Transverse colon (tissue), 4 donors: ENCODE data around the gene CTSL. TPM values are rescaled to one million over a fixed set of nuclear protein-coding genes. Genes with fewer than 3 reads are reported as not detected.
A peak's percentile ranks its signal among the peaks of the same experiment; 100 is the strongest.

Source experiments
- DNase-seq: peaks from one replicate; pipeline ENCODE4 v3.0.0-alpha.2; 2019
- H3K27ac ChIP-seq, 4 donors: fragments of 200-600 bp; sonication (generic); 2 replicates each; pipeline ENCODE4 v1.5.1; 2016 to 2018; ENCODE audit warnings: inconsistent platforms in 4 of 4
- H3K27me3 ChIP-seq: fragments of 200-600 bp; sonication (generic); 2 replicates; pipeline ENCODE4 v1.5.1; 2017; ENCODE audit warnings: inconsistent platforms
- H3K36me3 ChIP-seq, 4 donors: fragments of 200-600 bp; sonication (generic); 2 replicates each; pipeline ENCODE4 v1.5.1; 2017 to 2019; ENCODE audit warnings: inconsistent platforms in 4 of 4
- H3K4me1 ChIP-seq, 4 donors: fragments of 200-600 bp; sonication (generic); 2 replicates each; pipeline ENCODE4 v1.5.1; 2017 to 2020; ENCODE audit warnings: inconsistent platforms in 4 of 4
- H3K4me3 ChIP-seq, 4 donors: fragments of 200-600 bp; sonication (generic); 1 replicate in 1 of 4; 2 replicates in 3 of 4; pipeline versions ENCODE4 v1.5.1 to v1.6.1; 2017 to 2019; ENCODE audit warnings: inconsistent platforms in 4 of 4
- H3K9me3 ChIP-seq, 2 donors: fragments of 200-600 bp; sonication (generic); 2 replicates each; pipeline ENCODE4 v1.5.1; 2017 to 2019; ENCODE audit warnings: inconsistent platforms in 2 of 2
- EP300 ChIP-seq: sonication (generic); formaldehyde crosslinking; IDR thresholded peaks from one replicate; pipeline ENCODE4 v1.6.1; 2017; ENCODE audit warnings: antibody characterized with exemption, low read depth
- POLR2A ChIP-seq: fragments of 450-650 bp; IDR thresholded peaks from one replicate; pipeline ENCODE4 v1.6.1; 2016; ENCODE audit warnings: antibody characterized with exemption, mild to moderate bottlenecking, moderate library complexity
- POLR2AphosphoS5 ChIP-seq, 3 donors: sonication (generic); formaldehyde crosslinking; IDR thresholded peaks; one replicate each; pipeline ENCODE4 v1.6.1; 2016; ENCODE audit warnings: antibody characterized with exemption in 3 of 3
- WGBS, 2 donors: methylation state at CpG; one replicate each; pipeline ENCODE4 v1.1.5; 2018; ENCODE audit warnings: low coverage in 1 of 2; 5-methylcytosine and 5-hydroxymethylcytosine counted together
- in situ Hi-C, 4 donors: fragments of 200-750 bp; cut with MboI; loops; one replicate each; pipeline versions ENCODE4 v1.15.0 to v1.15.1; 2017; ENCODE audit warnings: low sequenced_read_pairs in 3 of 4, low pct_ligation_motif_present in 1 of 4, low pct_unique_long_range_greater_than_20kb in 1 of 4
- intact Hi-C: fragments of 100-400 bp; cut with DNase I; formaldehyde crosslinking; loops from one replicate; pipeline ENCODE4 v1.15.1; 2023; ENCODE audit warnings: low total_unique reads
- total RNA-seq, 4 donors: library from RNA; depleted of rRNA; stranded (reverse); fragments of >200 nt; gene quantifications; one replicate each; pipeline ENCODE4 v1.1.0, GENCODE V29; 2016
- TF ChIP-seq, protein P1 (sequence below), 5 experiments: fragments of 200-600 bp in 3 of 5; fragments of 450-650 bp in 2 of 5; sonication (generic) in 3 of 5; IDR thresholded peaks; 1 replicate in 2 of 5; 2 replicates in 3 of 5; pipeline ENCODE4 v1.5.1; 2016 to 2017; ENCODE audit warnings: antibody characterized with exemption in 5 of 5, inconsistent platforms in 3 of 5, mild to moderate bottlenecking in 2 of 5, moderate library complexity in 1 of 5

CTSL gene
- total RNA-seq, 4 donors from 2014 or later: 26.7 to 108 (median 66.6) TPM

DNA sequence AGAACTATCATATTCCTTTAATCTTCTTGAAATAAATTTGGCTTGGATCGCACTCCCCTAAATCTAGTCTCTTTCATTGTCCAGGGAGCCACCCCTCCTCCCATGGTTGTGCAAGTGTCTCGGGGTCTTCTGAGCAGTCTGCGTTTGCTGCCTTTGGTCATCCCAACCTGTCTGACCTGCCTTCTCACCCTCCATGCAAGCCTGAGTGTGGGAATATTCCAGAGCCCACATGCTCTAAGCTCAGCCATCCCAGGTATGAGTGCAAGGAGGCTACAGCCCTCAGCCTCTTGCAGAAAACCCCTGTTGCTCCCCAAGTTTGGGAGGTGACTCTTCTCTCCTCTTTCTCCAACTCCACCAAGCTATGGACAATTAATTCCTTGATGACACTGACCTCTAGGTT is 7.7 kb upstream of the CTSL start:
- TF ChIP-seq POLR2A (no peak), POLR2AphosphoS5 (IDR thresholded peaks at IDR 0.05) (no peak), EP300 (no peak)
- TF ChIP-seq, protein P1, sequence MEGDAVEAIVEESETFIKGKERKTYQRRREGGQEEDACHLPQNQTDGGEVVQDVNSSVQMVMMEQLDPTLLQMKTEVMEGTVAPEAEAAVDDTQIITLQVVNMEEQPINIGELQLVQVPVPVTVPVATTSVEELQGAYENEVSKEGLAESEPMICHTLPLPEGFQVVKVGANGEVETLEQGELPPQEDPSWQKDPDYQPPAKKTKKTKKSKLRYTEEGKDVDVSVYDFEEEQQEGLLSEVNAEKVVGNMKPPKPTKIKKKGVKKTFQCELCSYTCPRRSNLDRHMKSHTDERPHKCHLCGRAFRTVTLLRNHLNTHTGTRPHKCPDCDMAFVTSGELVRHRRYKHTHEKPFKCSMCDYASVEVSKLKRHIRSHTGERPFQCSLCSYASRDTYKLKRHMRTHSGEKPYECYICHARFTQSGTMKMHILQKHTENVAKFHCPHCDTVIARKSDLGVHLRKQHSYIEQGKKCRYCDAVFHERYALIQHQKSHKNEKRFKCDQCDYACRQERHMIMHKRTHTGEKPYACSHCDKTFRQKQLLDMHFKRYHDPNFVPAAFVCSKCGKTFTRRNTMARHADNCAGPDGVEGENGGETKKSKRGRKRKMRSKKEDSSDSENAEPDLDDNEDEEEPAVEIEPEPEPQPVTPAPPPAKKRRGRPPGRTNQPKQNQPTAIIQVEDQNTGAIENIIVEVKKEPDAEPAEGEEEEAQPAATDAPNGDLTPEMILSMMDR (IDR thresholded peaks at IDR 0.05): no peak
- H3K9me3 ChIP-seq: no peaks in the 10 kb centered on the region
- 88 to 90% methylated on average over 2 to 3 of the region's 3 CpGs for WGBS, 2 donors
- no peaks in the 10 kb centered on the region for H3K27me3 ChIP-seq
- no peaks in the 10 kb centered on the region for H3K36me3 ChIP-seq
- H3K4me3 ChIP-seq: no peak overlapping the region
- H3K4me1 ChIP-seq: peaks cover 0 to 11% (median 3%) of the 10 kb centered on the region in 4 donors
- DNase-seq: no peak
- no peak overlapping the region for H3K27ac ChIP-seq
- in situ Hi-C loops (no loop called here), intact Hi-C loops (no loop called here)

DNA sequence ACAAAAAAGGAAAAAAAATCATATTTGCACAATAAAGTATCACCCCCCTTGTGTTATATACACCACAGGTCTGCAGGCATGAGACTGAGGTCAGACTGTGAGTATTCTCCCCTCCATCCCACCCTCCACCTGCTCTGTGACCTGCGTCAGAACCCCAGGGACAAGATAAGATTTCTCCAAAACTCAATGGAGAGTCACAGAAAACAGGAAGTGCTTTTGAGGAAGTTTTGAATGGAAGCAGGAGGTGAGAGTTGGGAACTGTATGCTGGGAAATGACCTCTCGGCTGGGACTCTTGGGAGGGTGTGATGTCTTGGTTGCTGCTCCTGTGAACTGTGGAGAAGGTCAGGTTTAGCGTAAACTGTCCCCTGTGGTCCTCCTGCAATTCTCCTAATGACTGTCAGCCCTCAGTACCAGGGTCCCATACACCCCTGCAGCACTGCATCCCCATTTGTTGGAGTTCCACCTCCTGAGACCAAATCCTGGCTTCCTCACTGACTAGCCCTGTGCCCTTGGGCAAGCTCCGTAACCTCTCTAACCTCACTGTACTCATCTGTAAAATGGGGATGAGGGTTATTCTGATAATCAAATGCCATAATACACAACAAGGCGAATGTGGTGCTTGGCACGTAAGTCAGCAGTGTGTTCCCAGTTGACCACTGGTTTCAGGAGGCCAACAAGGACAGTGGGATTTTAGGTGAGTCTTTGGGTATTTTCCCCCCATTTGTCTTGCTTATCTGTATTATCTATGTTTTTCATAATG is 6.9 kb upstream of the CTSL start:
- intact Hi-C loops (no loop called here), in situ Hi-C loops (no loop called here)
- WGBS, 2 donors: 83 to 90% methylated on average over 3 to 6 of the region's 6 CpGs
- Histone ChIP-seq H3K4me1 (peaks cover 0 to 8% (median 3%) of the 10 kb centered on the region in 4 donors), H3K27ac (no peak overlapping the region), H3K36me3 (no peaks in the 10 kb centered on the region), H3K4me3 (no peak overlapping the region), H3K27me3 (no peaks in the 10 kb centered on the region), H3K9me3 (no peaks in the 10 kb centered on the region)
- TF ChIP-seq POLR2A (no peak), EP300 (no peak), POLR2AphosphoS5 (IDR thresholded peaks at IDR 0.05) (no peak)
- TF ChIP-seq, protein P1 (IDR thresholded peaks at IDR 0.05): no peak
- DNase-seq: no peak

DNA sequence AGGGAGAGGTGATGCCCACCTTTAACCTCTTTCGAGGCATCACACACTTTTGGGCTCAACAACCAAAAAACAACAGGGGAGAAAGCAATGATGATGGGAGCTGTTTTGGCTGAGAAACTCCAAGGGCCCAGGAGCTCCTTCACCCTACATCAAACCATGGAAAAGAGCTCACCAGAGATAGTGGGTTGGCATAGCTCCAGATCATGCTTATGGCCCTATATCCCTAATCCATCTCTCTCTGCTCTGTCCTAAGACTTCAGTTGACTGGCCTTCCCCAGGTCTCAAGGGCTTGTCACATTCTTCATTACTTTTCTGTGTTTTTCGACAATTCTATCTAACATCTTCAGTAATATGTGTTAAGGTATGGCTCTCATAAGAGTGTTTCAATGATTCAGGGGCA is 5.7 kb upstream of the CTSL start:
- Histone ChIP-seq H3K27ac (no peak overlapping the region), H3K4me1 (peaks cover 0 to 3% (median 0%) of the 10 kb centered on the region in 4 donors), H3K4me3 (no peak overlapping the region), H3K9me3 (no peaks in the 10 kb centered on the region), H3K27me3 (no peaks in the 10 kb centered on the region), H3K36me3 (no peaks in the 10 kb centered on the region)
- no peak for TF ChIP-seq POLR2A
- no peak for TF ChIP-seq POLR2AphosphoS5 (IDR thresholded peaks at IDR 0.05)
- no peak for TF ChIP-seq EP300
- TF ChIP-seq, protein P1 (IDR thresholded peaks at IDR 0.05): no peak
- in situ Hi-C loops (no loop called here), intact Hi-C loops (no loop called here)
- no peak for DNase-seq
- 89 to 90% methylated on average over 2 of the region's 2 CpGs for WGBS, 2 donors

DNA sequence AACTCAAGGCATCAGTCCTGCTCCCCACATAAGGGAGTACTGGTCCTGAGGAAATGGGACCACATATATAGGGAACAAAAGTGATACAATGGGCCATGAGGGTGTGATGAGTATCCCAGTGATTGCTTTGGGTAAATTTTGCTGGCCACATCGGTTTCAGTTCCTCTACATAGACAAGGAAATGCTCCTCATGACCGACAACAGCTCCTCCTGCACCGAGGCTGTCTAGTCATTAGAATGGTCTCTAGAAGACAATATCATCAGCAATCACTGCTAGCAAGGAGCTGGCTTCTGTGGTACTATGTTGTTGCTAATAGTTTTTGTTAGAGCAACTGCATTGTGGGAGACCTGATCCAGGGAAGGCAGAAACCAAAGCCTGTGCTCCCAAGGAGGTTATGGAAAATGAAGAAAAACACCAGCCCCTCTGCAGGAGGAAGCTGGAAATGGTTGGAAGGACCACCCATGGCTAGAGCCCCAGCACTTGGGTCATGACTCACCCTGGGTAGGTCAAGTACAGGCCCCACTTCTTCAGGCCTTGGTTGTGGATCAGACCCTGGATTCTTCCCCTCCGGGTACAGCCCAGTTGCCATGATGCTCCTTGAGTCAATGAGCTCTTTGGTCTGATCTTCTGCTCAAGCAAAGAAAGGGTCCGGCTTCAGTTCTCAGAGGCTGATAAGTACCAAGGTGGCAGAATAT is 3.4 kb upstream of the CTSL start:
- Histone ChIP-seq H3K27me3 (no peaks in the 10 kb centered on the region), H3K27ac (peak overlapping the region in 3 of 4 donors; percentile 16 to 34 (median 29)), H3K4me1 (peaks cover 0 to 12% (median 10%) of the 10 kb centered on the region in 4 donors), H3K36me3 (no peaks in the 10 kb centered on the region), H3K9me3 (no peaks in the 10 kb centered on the region), H3K4me3 (no peak overlapping the region)
- intact Hi-C loops (no loop called here), in situ Hi-C loops (no loop called here)
- WGBS, 2 donors: 86% methylated on average over 5 of the region's 5 CpGs; no CpG with 5 or more reads in 1 of the 2 donors
- no peak for DNase-seq
- TF ChIP-seq POLR2AphosphoS5 (IDR thresholded peaks at IDR 0.05) (no peak), EP300 (no peak), POLR2A (no peak)
- TF ChIP-seq, protein P1 (IDR thresholded peaks at IDR 0.05): no peak
